GM21423 (cell line): ENCODE measurements around the gene SORCS1.

Source experiments
- ATAC-seq: cut with Tn5 transposase; IDR thresholded peaks from one replicate; pipeline ENCODE4 v1.9.1; 2021; ENCODE audit warnings: mild to moderate bottlenecking, moderate library complexity; ENCODE audit not compliant: unreplicated experiment

The SORCS1 gene

DNA sequence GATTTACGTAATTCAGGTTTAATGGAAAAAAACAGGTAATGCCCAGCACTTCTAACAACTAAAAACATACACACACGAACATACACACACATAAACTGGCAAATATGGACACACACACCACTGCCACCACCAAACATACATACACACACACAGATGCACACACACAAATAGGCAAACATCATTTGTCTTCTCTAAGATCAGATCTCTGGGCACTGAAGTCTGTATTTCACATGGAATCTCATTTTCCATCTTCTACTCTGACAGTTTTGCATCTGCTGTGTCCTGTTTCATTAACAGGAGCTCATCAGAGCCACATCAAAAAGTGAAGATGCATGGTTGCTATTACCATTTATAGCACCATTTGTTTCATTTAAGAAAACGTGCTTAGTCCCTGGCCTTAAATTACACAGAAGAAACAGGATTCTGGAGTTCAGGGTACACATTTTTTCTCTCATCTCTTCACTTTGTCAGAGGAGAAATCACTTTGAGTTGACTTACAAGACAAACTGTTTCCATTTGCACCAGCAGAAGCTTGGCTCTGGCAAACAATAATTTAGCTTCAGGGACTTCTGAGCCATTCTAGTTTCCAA is 165.3 kb downstream of the SORCS1 start:
- no peak for ATAC-seq

DNA sequence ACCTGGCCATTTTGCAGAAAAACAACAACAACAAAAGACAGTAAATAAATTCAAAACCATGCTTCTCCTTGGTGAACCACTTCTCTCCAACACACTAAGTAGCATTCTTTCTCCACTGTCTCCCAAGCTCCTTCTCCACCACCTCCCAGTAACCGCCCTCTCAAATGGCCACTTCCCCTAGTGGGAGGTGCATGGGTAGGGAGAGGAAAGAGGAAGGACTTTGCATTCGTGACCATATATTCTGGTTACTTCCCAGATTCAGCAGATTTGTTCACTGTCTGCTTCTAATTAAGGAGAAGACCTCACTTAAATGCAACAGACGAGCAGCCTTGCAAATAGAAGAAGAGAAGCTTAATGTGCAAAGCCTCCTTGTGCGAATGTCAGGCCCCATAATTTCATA is 166.8 kb downstream of the SORCS1 start:
- no peak for ATAC-seq

DNA sequence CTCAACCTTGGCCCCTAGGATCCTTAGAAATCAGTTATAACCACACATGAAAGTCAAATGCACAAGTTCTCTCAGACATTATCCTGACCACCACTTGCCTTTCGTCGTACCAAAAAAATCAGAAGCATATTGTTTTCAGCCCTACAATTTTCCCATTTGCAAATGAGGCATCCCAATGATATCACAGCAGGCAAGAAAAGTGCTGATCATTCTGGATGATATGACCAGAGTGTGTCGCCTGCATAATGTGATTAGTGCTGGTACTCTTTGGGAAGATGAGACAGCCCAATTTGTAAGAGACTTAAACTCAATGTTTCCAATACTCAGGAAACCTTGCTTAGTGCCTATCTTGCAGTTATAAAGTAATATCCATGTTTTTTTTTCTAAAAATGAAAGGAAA is 168.0 kb downstream of the SORCS1 start:
- ATAC-seq: no peak

DNA sequence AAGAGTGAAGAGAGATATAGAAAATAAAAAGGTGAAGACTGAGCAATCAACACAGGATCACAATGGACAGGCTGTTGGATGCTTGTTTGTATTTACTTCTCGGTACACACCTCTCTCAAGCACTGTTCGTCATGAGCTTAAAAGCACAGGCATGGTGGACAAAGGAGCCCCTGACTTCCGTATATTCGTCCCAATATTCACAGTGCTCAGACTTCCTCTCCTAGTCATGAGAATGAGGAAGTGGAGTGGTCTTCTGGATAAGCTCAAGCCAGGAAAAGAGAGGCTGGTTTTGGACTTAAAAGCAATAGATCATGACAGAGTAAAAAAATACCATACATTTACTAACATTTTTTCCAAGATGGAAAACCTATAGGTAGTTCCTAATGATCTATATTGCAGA is 172.5 kb downstream of the SORCS1 start:
- ATAC-seq: no peak

DNA sequence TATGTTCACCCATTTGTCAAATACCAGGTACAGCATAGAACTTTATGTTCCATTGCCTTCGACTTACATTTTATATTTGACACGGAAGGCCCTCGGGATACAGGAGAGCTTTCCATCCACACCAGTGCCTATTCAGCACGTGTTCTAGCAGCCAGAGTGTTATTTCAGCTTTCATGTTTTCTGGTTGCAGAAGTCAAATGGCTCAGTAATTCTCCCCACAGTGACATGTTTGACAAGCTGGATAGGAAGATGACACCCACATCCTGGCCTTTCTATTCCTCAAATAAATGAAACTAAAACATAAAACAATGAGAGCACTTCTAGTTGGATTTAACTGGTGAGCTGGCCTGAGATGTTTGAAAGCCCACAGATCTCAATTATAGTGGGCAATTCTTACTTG is 173.4 kb downstream of the SORCS1 start:
- ATAC-seq: no peak

DNA sequence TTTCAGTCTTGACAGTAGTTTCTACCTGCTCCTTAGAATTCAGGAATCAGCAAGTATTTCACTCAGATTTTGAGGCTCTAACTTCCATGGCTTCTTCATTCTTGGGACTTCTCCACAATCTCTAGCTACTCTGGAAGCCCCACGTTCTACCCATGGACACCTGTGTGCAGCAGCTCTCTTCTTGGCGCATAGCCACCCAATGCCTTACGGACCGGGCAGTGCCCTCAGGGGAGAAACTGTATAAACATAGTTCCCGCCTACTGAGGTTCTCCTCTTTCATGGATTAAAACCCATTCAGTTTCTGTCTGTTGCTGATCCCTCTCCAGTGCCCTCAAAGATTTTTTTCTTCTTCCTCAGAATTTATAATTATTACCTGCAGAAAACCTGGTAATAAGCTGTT is 177.1 kb downstream of the SORCS1 start:
- ATAC-seq: no peak

DNA sequence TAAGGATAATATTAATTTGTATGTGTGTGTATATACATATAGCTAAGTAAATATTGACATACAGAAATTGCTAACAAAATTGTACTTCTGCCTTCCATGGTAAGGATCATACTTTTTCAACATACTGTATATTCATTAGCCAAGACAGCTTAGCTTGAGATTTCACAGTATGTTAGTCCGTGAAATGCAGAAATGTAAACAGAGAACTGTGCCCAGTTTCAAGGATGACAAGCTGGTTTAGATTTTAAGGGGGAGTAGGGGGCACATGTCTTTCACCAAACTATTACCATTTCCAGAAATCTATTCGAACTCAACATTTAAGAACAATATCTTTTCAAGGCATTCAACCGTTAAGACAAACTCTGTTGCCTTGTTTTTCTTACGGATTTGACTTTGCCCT is 182.2 kb downstream of the SORCS1 start:
- no peak for ATAC-seq

DNA sequence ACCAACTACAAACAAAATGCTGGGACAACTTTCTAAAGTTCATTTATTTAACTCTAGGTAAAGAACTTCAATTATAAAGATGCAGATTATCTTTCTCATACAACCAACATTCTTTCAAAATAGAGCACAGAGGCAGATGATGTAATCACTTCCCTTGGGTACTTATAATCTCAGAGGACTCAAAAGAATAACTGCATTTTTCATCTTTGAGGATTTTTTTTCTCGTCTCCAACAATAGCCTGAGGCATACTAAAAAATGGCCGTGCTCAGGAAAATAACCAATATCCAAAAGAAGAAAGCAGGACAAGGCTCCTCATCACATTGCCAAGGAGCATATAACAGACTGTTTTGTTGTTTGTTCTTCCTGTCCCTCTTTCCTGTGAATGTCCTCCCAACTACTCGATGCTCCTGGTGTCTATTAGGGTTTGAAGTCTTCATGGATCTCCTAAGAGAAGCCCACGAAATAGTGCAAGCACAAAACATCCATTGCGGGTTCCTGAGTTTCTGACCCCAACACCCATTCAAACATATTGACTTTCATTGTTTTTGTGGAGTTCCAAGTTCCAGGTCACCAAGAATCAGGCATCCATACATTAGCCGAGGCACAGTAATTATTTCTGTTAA is 182.9 kb downstream of the SORCS1 start:
- ATAC-seq: no peak

DNA sequence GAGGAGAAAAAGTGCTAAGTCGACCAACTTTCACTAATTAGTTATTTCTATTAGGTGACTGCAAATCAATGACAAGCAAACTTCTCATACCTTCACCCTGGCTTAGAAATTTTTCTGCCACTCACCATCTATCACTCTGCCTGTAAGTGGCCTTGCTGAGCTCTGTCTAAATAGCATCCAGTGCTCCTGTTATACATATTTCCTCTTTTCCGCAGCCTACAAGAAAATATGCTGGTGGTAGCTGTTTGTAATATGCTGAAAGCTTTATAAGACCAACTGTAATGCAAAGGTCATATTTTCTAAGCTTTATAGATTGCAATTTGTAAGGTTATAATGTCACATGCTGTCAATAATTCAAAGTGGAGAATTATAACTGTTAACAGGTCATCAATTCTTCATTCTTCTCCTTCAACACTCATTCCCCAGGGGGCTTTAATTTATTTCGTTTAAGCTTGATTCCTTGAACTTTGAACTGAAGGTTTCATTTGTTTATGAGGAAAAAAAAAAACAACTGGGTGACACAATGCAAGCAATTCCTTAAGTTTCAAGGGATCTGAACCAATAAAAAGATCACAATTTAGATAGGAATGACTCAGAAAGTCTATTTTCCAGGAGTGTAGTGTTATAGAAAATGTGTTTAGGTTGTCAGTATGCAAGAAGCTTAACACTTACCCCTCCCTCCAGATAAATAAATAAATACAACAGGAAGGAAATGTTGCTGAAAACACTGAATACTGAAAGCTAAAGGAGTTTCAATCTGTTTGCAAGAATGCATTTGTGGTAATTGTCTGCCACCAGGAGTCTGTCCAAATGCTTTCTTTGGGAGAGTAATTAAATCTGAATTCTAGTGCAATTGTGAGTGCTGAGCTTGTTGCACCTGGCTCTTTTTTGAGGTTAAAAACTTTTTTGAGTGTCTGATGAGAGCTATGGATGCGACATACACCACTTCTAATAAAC is 183.7 kb downstream of the SORCS1 start:
- peak; percentile 88 for ATAC-seq

DNA sequence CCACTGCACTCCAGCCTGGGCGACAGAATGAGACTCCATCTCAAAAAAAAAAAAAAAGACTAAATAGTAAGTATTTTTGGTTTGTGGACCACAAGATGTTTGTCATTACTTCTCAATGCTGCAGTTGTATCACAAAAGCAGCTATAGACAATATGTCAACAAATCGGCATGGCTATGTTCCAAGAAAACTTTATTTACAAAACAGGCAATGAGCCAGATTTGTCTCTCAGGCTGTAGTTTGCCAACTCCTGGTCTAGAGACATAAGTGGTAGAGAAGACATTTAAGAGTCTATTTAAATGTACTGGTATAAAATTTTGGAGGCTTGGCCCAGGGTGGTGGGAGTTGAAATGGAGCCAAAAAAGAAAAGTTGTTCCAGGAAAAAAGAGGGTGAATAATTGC is 185.8 kb downstream of the SORCS1 start:
- no peak for ATAC-seq

DNA sequence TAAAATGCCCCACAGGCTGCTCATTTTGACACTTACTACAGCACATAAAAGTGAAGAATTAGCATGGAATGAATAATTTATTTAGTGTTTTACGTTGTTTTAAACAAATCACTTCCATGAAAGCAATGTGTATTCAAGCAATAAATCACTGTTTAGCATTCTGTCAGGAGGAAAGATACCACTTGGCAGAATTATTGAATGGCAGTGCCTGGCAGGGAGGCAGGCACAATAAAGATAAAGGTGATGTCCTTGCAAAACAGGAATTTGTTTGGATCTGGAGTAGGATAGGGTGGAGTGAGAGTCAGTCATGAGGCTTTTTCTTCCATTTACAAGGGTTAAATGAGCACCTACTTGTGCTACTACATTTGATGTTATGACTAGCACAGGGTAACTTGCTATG is 190.8 kb downstream of the SORCS1 start:
- ATAC-seq: no peak

DNA sequence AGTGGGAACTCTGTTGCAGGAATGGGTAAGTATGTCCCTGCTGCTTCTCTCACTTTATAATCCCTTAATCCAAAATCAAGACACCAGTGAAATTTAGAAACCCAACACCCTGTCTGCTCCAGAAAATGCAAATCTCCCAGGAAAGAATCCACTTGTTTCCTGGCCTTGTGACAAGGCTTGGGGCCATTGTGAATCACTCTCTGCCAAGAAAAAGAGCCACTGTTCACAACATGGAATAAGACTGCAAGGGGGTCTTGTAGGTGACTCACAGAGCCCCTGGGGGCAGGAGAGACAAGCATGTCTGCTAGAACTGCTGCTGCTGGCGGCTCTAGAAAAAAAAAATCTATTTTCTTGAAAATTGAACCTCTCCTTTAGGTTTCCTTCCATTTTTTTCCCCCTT is 191.2 kb downstream of the SORCS1 start:
- no peak for ATAC-seq

DNA sequence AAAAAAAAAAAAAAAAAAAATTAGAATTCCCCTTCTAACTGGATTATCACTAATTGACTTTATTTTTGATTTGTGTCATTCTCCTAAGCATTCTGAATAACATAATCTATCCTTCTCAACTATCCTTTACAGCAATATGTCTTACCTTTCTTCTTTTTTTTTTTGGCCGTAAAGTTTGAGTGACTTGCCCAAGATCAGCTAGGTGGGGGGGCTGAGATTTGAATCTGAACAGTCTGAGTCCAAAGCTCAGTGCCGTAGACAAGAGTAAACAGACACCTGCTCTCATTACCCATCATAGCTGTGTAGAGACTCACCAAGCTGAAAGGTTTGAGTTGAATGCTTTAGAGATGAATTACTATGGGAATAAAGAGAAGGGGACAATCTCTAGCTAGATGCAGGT is 192.1 kb downstream of the SORCS1 start:
- no peak for ATAC-seq

DNA sequence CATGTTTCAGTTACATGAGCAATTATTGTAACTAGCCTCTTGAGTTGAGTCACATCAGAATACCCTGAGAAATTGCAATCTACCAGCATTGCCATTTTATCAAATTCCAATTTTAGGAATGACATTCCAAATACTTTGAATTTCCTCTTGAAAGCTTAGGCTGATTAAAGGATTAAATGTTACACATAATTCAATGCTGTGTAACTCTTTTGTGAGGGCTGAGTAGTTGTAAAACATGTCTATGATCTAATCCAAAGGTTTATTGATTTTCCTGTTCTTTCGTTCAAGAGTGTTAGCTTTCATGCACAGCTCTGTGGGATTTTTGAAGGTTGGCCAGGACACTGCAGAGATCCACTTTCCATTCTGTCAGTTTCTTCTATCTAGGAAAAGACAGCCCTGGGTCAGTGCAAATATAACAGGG is 193.1 kb downstream of the SORCS1 start:
- ATAC-seq: no peak

DNA sequence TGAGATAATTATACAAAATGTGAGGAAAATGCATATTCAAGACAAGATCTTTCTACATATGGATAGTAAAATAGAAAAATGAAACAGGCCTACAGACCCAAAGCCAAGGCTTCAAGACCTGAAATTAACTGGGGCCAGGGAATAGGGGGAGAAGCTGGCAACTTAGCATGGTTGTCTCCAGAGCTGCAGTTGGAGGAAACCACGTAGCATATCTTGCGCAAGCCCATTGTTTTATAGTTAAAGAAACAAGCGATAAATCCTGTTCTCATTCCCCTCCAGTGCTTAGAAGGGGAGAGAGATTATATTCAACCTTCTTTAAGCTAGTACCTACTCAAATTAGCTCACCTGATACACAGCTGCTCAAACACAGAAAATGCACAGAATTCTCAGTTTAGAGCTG is 197.1 kb downstream of the SORCS1 start:
- no peak for ATAC-seq

DNA sequence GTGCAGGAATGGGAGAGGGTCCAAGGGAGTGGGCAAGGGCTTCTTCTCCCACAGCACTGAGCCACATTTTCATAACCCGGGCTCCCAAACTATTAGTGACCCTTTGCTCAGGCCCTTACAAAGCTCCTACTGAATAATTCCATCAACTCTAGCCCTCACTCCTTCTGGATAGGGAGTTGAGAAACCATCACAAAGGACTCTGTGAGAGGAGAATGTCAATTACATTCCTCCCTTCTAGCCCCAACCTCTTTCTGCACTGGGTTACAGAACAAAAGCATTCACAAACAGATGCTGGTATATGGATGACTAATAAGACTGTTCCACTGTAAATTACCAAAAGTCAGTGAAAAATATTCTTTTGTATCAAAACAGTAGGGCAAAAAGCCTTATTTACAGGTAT is 203.7 kb downstream of the SORCS1 start:
- ATAC-seq: no peak

DNA sequence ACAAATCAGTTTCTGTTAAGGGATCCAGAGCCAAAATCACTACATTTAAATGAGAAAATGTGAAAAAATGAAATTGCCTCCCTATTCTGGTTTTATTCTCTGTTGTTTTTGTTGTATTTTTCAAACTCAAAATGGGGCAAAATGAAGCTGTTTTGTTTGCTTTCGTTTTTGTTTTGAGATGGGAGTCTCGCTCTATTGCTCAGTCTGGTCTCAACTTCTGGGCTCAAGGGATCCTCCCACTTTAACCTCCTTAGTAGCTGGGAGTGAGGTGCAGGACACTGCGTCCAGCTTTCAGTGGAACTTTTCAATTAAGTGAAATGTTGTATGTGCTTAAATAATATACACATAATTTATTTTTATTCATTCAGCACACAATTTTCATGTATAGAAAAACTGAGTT is 205.0 kb downstream of the SORCS1 start:
- peak; percentile 36 for ATAC-seq

DNA sequence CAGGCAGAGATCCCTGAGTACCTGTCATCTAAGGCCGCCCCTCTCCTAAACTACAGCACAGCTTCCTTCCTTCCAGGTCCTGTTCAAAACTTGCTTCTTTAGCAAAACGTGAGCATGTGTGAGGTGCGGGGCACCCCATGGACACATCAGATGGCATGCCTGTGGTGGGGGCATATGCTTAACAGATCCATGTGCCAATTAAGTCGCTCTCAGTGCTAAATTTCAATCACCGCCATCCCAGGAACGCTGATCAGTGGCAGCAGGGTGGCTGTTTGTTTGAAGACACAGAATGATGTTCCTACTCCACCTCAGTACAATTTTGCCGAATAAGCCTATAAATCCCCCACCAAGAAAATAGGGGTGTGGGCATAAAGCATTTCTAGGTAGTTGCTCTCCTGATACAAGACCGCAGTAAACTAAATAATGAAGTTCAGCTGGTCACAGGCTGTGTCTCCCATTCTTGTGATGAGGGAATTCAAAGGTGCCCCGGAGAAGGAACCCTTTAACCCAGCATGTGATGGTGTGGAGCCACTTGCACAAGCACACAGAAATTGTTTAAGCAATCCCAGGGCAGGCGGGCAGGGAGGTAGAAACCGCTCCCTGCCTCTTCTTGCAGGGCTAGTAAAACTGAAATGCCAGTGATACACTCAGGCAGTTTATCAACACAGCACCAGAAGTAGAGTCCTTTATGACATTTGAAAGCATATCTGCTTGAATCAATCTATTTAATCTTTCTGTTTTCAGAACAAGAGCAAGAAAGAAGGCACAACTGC is 205.7 kb downstream of the SORCS1 start:
- no peak for ATAC-seq

DNA sequence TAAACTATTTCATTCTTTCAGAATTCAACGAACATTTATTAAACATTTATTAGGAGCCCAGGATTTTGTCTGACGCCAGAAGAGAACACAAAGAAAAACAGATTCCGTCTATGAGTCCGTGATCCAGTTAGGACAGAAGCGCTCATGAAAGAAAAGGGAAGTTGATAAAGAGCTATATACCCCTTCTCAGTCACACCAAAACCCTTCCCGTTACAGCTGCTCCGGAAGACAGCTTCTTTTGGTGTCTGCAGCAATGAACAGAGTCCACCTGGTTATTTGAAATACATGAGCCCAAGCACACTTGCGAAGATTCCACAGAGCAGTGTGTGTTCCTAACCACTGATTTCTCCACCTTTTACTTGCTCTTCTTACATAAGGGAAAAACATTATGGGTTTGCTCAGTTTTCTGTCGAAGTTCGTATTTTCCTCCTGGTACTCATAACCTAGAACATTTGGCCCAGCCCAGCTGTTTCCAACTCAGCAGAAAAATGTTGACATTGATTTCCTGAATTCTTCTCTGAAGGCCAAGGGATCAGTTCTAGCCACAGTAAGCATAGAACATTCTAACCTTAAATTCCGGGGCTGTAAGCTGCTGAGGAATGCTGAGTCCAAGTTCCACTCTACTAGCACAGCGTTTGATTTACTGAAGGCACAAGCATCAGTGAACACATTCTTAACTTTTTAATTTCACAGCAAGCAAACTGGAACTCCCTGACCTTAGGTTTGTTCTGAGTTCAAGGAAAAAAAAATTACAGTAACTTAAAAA is 206.5 kb downstream of the SORCS1 start:
- peak; percentile 74 for ATAC-seq

DNA sequence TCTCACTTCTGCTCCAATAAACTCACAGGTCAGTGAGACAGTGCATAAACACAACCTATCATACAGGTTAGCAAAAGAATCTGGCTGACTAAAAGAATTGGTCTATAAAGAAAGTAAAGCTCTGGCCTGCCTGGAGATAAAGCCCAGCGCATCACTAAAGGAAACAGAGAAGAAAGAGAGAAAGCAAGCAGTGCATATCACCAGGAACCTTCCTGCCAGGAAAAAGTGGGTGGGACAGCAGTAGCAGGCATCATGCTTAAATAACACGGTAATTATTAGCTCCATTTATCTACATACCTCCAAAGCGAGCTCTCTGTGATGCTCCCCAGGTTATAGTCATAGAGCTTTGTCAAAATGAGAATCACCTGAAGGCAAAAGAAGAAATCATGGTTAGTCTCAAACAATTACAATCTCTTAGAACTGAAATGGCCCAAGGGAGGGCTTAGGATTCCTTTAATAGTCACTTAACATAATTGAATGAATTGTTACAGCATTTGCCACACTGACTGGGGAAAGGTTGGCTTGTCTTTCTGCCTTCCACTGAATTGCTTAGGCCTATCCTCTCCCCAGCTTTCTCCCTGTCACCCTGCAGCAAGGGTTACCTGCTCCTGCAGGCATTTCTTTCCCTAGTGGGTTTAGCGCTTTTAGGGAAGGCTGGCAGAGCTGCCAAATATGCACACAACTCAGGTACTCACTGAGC is 208.1 kb downstream of the SORCS1 start:
- ATAC-seq: no peak
